ENCODE results near the gene STK38L.

STK38L gene

DNA sequence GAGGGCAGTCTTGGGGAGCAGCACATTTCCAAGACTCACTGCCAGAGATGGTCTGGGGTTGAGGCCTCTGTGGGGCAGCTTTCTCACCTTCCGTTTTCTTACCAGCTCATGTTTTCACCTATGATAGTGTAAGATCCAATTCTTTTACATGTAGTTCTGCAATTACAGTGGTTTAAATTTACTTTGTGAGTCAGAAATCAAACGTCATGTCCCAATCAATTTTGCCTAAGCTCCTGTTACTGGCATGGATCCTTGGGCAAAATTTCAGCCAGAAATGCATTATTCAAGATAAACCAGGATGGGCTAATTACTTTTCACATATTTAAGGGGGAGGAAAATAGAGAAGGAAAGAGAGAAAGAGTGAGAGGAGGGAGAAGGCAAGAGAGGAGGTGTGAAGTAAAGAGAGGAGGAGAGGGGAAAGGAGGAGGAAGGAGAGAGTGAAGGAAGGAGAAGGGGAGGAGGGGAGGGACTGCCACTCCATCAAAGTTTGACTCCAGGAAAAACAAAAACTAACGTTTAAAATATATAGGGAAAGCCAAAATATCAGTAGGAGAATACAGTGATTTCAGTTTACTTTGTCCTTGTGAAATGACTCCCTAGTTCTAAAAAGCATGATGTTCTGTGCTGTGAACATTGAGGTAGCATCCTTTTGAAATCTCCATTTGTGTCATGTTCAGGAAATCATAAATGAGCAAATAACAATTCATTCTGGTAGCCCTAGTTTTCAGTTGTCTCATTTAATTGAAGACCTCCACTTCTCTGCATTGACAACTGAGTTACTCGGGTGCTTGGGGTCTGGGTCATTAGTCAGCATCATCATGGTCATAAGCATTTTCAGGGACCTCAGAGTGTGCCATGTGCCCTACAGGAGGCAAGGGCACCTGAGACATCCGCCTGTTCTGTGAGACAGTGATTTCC, 91.5 kb downstream of the STK38L start:
- Histone ChIP-seq H3K4me1 (no peaks in the 10 kb centered on the region), H3K27me3 (ENCODE audit: control insufficient read depth, insufficient read depth, low read length) (no peaks in the 10 kb centered on the region), H2AFZ (no peak overlapping the region), H3K9me3 (ENCODE audit: control insufficient read depth, low read length) (no peaks in the 10 kb centered on the region), H3K36me3 (ENCODE audit: control insufficient read depth, insufficient read depth, low read length) (no peaks in the 10 kb centered on the region), H3K4me3 (ENCODE audit: low read depth, low read length) (no peak overlapping the region), H3K79me2 (no peaks in the 10 kb centered on the region), H3K27ac (no peak overlapping the region), H3K9ac (no peak overlapping the region), H3K4me2 (ENCODE audit: low read length) (no peak overlapping the region)
- TF ChIP-seq, protein P1, sequence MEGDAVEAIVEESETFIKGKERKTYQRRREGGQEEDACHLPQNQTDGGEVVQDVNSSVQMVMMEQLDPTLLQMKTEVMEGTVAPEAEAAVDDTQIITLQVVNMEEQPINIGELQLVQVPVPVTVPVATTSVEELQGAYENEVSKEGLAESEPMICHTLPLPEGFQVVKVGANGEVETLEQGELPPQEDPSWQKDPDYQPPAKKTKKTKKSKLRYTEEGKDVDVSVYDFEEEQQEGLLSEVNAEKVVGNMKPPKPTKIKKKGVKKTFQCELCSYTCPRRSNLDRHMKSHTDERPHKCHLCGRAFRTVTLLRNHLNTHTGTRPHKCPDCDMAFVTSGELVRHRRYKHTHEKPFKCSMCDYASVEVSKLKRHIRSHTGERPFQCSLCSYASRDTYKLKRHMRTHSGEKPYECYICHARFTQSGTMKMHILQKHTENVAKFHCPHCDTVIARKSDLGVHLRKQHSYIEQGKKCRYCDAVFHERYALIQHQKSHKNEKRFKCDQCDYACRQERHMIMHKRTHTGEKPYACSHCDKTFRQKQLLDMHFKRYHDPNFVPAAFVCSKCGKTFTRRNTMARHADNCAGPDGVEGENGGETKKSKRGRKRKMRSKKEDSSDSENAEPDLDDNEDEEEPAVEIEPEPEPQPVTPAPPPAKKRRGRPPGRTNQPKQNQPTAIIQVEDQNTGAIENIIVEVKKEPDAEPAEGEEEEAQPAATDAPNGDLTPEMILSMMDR (IDR thresholded peaks at IDR 0.05) = no peak

DNA sequence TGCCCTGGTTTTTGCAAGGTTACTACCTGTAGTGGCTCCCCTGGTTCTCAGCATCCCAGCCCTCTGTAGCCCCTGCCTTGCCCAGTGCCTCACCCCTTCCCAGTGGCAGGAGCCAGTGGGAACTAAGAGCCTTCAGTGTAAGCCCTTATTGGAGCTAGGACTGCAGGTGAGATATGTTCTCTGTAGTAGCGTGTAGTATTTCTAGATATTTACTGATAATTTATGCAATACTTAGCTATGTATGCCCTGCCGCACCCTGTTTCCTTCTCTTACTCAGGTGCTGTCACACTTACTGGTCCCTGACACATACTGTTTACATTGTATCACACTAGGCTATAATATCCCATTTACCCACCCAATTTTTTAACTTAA, 92.2 kb downstream of the STK38L start:
- Histone ChIP-seq H2AFZ (no peak overlapping the region), H3K9ac (no peak overlapping the region), H3K9me3 (ENCODE audit: control insufficient read depth, low read length) (no peaks in the 10 kb centered on the region), H3K4me2 (ENCODE audit: low read length) (no peak overlapping the region), H3K27me3 (ENCODE audit: control insufficient read depth, insufficient read depth, low read length) (no peaks in the 10 kb centered on the region), H3K4me1 (no peaks in the 10 kb centered on the region), H3K36me3 (ENCODE audit: control insufficient read depth, insufficient read depth, low read length) (no peaks in the 10 kb centered on the region), H3K79me2 (no peaks in the 10 kb centered on the region), H3K4me3 (ENCODE audit: low read depth, low read length) (no peak overlapping the region), H3K27ac (no peak overlapping the region)
- TF ChIP-seq, protein P1 (IDR thresholded peaks at IDR 0.05) = no peak

DNA sequence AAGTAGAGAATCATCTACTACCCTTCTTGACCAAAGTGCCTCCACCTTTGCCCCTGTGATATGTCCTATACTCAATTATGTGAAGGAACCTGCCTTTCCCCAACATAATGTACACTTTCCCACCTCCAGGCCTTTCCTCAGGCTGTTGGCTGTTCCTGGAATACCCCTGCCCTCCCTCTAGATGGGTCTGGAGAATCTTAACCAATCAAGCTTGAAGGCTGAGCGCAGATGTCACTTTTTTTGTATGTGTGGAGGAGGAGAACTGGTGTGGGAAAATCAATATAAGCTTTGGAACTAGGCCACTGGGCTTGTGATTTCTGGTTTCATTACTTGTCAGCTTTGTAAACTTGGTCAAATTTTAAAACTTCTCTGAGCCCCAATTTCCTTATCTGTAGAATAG, 93.3 kb downstream of the STK38L start:
- no peaks in the 10 kb centered on the region for H3K4me1 ChIP-seq
- no peak overlapping the region for H3K27ac ChIP-seq

DNA sequence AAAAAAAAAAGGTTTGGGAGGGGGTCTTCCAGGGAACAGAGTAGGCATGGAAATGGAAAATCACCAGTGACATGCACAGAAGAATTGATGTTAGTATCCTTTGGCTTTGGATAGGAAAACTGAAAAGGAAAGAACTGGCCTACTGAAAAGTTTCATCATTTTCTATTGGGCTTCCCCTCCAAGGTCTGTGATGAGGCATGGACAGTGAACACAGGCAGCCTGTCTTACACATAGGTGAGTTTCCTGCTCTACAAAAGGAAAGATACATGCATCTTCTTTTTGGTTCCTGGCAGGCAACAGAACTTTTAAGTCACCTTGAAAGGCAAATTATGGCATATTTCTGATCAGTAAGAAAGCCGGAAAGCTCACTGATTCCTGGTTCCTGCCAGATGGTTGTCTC, 94.4 kb downstream of the STK38L start:
- Histone ChIP-seq H3K4me1 (no peaks in the 10 kb centered on the region), H3K27ac (no peak overlapping the region), H3K79me2 (no peaks in the 10 kb centered on the region), H3K36me3 (ENCODE audit: control insufficient read depth, insufficient read depth, low read length) (no peaks in the 10 kb centered on the region), H3K27me3 (ENCODE audit: control insufficient read depth, insufficient read depth, low read length) (no peaks in the 10 kb centered on the region), H3K4me3 (ENCODE audit: low read depth, low read length) (no peak overlapping the region), H3K9ac (no peak overlapping the region), H2AFZ (no peak overlapping the region), H3K9me3 (ENCODE audit: control insufficient read depth, low read length) (no peaks in the 10 kb centered on the region), H3K4me2 (ENCODE audit: low read length) (no peak overlapping the region)
- TF ChIP-seq, protein P1 (IDR thresholded peaks at IDR 0.05) = no peak

More for the DNA sequence above, 93.3 kb downstream of the STK38L start:
- Histone ChIP-seq H3K4me2 (ENCODE audit: low read length) (no peak overlapping the region), H2AFZ (no peak overlapping the region), H3K79me2 (no peaks in the 10 kb centered on the region), H3K36me3 (ENCODE audit: control insufficient read depth, insufficient read depth, low read length) (no peaks in the 10 kb centered on the region), H3K9ac (no peak overlapping the region), H3K27me3 (ENCODE audit: control insufficient read depth, insufficient read depth, low read length) (no peaks in the 10 kb centered on the region), H3K4me3 (ENCODE audit: low read depth, low read length) (no peak overlapping the region), H3K9me3 (ENCODE audit: control insufficient read depth, low read length) (no peaks in the 10 kb centered on the region)
- TF ChIP-seq, protein P1 (IDR thresholded peaks at IDR 0.05) = no peak

DNA sequence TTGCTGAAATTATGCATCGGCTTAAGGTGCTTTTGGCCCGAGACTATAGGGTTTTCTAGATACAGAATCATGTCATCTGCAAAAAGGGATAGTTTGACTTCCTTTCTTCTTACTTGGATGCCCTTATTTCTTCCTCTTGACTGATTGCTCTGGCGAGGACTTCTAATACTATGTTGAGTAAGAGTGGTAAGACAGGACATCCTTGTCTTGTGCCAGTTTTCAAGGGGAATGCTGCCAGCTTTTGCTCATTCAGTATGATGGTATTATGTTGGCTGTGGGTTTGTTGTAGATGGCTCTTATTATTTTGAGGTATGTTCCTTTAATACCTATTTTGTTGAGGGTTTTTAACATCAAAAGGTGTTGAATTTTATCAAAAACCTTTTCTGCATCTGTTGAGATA, 96.9 kb downstream of the STK38L start:
- no peaks in the 10 kb centered on the region for H3K9me3 ChIP-seq (ENCODE audit: control insufficient read depth, low read length)
- no peak overlapping the region for H2AFZ ChIP-seq
- no peaks in the 10 kb centered on the region for H3K4me1 ChIP-seq
- H3K9ac ChIP-seq = no peak overlapping the region
- no peaks in the 10 kb centered on the region for H3K36me3 ChIP-seq (ENCODE audit: control insufficient read depth, insufficient read depth, low read length)
- no peaks in the 10 kb centered on the region for H3K79me2 ChIP-seq
- no peak overlapping the region for H3K27ac ChIP-seq
- H3K4me2 ChIP-seq (ENCODE audit: low read length) = no peak overlapping the region
- no peak overlapping the region for H3K4me3 ChIP-seq (ENCODE audit: low read depth, low read length)
- H3K27me3 ChIP-seq (ENCODE audit: control insufficient read depth, insufficient read depth, low read length) = no peaks in the 10 kb centered on the region
- TF ChIP-seq, protein P1 (IDR thresholded peaks at IDR 0.05) = no peak
